Fibroblast of the conjunctiva (primary cell): ENCODE data around the gene DCTPP1.
"Not testable (repeated sequence)": the region's sequence is repeated elsewhere in the genome, so short reads cannot be mapped to it uniquely, and the experiment has no call there.

Source experiments
- DNase-seq: peaks from one replicate; pipeline ENCODE4 v3.0.0-alpha.2; 2010; ENCODE audit warnings: low read depth

Gene DCTPP1

GRCh38 chr16:30413112-30413806, 16.6 kb downstream of the DCTPP1 start:
- DNase-seq, result no peak

DNA sequence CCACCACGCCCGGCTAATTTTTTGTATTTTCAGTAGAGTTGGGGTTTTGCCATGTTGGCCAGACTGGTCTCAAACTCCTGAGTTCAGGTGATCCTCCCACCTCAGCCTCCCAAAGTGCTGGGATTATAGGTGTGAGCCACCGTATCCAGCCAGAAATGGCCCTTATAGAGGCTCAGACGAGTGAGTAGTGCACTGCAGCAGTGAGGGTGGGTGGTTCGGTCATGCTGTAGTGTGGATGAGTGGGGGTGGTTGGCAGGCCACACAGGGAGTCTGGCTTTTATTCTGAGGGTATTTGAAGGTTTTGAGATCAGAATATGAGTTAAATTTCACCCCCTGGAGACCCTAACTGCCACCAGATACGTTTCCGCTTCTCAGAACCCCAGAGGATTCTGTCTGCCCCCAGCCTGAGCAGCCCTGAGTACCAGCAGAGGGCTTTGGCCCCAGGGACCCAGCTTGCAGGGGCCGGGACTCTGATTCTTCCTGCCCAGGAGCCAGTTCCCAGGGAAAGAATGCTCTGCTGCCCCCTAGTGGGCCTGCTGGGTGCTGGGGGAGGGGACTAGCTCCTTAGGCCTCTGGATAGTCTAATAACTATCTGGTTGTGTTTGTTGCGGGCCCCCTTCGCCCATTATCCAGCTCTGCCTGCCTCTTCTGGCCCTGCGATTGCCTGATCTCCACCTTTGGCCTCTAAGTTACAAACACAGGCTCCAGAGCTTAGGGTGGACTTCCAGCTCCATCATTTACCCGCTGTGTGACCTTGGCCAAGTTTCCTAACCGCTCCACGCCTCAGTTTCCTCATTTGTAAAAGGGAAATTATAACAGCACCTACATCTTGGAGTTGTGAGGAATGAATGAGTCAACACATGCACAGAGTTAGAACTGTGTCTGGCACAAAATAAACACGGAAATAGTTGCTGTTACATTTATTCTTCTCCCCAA, 20.4 kb downstream of the DCTPP1 start:
- peak; percentile 66 for DNase-seq

DNA sequence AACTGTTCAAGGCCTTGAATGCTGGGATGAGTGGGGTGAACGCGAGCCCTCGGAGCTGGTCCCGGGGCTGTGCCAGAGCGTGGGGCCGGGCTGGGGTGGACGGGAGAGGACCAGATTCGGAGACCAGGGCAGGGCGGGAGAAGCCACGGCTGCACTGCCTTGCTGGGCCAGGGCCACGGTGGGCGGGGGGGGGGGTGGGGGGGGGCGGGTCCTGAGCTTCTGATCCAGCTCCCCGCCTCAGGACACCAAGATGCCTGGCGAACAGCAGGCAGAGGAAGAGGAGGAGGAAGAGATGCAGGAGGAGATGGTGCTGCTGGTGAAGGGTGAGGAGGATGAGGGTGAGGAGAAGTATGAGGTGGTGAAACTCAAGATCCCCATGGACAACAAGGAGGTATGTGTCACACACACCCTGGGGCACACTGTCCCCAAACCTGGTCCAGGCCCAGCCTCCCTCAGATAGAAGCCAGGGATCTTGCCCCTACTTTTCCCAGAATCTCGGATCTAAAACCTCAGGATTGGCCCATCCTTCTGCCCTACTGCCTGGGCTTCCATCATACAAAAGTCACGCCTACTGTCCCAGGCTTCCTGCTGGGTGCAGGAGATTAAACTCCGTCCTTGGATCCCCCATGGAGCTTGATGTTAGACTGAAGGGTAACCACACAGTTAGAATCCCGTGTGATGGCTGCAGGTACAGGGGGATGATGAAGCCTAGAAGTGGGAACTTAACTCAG, 21.9 kb downstream of the DCTPP1 start:
- DNase-seq, result peak; percentile 12

- DNase-seq, result peak; percentile 72
Measured at GRCh38 chr16:30407102-30407803, 22.6 kb downstream of the DCTPP1 start, which contains the start of gene ZNF771. TSS of gene ZNF771 (plus strand) at chr16:30407606. CDS start at chr16:30408054, 448 bp downstream.

- no peak for DNase-seq
Measured at GRCh38 chr16:30406795-30407101, 23.1 kb downstream of the DCTPP1 start.

DNA sequence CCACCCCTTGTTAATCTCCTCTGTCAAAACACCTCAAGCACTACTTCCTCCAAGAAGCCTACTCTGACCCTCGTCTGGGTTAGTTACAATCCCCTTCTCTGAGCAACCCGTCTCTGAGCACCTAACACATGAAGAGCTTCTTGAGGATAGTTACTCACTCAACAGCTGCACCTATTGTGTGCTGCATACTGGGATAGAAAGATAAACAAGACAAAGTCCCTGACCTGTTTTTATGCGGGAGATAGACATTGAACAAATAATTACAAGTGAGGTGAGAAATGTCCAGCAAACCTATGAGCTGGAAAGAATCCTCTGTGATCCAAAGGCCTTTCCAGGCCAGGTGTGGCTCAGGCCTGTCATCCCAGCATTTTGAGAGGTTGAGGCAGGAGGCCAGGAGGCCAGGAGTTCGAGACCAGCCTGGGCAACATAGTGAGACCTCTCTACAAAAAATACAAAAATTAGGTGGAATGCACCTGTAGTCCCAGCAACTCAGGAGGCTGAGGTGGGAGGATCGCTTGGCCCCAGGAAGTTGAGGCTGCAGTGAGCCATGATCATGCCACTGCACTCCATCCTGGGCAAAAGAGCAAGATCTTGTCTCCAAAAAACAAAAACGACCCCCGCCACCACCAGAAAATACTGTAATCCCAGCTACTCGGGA, 27.9 kb downstream of the DCTPP1 start:
- DNase-seq, result no peak

DNA sequence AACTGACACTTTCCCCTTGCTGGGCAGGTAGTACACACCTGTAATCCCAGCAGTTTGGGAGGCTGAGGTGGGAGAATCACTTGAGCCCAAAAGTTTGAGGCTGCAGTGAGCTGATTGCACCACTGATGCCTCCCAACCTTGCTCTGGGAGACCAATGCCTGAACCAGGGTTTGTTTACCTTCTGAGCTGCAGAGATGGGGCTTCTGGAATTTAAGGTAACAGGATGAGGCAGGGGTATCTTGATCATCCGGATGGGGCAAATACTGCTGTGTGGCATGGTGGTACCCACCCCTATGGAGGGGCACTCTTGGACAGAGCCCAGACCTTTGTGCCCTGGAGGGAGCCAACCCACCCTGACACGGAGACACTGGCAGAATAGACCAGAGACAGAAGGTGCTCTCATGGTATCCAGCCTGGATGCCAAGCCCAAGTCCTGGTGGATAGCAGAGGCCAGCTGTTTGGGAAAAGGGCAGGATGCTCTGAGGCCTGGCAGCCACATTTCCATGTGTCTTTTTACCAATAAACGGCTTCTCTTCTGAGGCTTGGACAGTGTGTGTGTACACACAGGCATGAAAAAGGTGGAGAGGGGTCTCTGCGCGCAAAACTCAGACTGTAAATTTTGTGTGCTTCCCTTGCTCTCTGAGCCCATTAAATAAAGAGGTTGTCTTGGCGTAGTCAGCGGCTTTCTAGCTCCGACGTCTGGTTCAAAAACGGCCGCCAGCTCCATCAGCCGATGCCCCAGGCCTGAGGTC, 30.2 kb downstream of the DCTPP1 start:
- DNase-seq, result no peak

DNA sequence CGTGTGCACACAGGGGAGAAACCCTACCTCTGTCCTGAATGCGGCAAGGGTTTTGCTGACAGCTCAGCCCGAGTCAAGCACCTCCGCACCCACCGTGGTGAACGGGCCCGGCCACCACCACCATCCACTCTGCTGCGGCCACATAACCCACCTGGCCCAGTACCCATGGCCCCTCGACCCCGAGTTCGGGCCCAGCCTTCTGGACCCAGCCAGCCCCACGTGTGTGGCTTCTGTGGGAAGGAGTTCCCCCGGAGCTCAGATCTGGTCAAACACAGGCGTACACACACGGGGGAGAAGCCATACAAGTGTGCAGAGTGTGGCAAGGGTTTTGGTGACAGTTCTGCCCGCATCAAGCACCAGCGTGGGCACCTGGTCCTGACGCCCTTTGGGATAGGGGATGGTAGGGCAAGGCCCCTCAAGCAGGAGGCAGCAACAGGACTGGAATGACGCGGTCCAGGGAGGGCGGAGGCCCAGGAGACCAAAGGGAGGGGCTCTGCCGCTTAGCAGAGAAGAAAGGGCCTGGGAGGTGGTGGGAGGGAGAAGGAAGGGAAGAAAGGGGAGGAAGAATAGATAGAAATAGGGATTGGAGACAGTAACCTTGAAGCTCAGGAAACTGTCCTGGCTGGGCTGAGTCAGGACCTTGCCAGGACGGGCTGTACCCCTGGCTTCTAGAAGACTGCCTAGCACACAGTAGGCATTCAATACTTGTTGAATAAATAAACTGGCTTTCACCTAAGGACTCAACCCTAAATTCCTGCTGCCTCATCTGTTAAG, 31.0 kb downstream of the DCTPP1 start:
- no peak for DNase-seq

DNA sequence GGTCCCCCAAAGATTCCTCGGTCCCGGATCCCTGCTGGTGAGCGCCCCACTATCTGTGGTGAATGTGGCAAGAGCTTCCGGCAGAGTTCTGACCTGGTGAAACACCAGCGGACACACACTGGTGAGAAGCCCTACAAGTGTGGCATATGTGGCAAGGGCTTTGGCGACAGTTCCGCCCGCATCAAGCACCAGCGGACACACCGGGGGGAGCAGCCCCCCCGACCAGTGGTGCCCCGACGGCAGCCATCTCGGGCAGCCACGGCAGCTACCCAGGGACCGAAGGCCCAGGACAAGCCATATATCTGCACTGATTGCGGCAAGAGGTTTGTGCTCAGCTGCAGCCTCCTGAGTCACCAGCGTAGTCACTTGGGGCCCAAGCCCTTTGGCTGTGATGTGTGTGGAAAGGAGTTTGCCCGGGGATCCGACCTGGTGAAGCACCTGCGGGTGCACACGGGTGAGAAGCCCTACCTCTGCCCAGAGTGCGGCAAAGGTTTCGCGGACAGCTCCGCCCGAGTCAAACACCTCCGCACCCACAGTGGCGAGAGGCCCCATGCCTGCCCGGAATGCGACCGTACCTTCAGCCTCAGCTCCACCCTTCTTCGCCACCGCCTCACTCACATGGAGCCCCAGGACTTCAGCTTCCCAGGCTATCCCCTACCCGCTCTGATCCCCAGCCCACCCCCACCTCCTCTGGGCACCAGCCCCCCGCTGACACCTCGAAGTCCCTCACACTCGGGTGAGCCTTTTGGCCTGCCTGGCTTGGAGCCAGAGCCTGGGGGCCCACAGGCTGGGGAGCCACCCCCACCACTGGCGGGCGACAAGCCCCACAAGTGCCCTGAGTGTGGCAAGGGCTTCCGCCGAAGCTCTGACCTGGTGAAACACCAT, 31.8 kb downstream of the DCTPP1 start:
- DNase-seq, result no peak

- no peak for DNase-seq
Measured at GRCh38 chr16:30397056-30397455, 32.8 kb downstream of the DCTPP1 start.

GRCh38 chr16:30396627-30397026, 33.2 kb downstream of the DCTPP1 start:
- DNase-seq, result not testable (repeated sequence)

- DNase-seq, result no peak
Measured at GRCh38 chr16:30395992-30396585, 33.7 kb downstream of the DCTPP1 start.

GRCh38 chr16:30395155-30395991, 34.5 kb downstream of the DCTPP1 start, which contains the start of gene ZNF48:
TSS of gene ZNF48 (plus strand) at chr16:30395420. CDS start at chr16:30395795, 375 bp downstream.
- DNase-seq, result peak; percentile 75

DNA sequence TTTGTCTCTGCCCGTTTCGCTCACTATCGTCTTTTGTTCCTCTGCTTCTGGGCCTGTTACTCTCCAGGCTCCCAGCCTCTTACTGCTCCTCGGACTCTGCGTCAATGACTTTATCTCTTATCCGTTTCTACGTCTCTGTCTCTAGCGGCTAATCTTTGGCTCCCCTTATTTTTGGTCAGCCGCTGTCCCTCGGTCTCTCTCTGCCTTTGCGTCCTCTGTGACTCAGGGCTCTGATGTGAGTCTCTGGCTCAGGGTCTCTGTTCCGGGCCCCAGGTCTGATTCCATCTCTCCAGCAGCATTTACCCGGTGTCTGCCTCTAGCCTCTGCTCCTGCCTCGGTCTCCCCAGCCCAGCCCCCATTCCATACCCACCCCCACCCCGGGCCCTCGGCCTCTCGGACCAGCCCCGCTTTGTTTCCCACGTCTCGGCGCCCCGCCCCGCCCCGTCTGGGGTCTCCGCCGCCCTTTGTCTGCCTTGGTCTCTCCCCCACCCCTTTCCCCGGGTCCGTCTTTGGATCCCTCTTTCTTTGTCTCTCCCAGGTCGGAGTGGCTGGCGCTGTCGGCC, 35.2 kb downstream of the DCTPP1 start:
- no peak for DNase-seq

DNA sequence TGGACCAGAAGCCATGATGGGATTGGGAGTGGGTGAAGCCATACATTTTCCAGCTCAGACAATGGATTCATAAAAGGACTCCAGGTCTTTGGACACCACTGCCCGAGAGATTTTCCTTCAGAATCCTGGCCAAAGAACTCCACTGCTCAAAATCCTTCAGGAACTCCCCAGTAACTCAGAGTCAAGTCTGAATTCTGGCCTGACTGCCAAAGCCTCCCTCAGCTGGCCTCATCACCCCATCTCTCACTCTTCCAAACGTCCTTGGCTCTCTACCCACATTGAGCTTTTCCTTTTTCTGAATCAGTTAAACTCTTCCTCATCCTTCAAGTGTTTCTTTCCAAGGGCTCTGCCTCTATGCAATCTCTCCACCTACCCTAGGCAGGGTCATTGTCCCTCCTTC, 46.3 kb downstream of the DCTPP1 start:
- no peak for DNase-seq

DNA sequence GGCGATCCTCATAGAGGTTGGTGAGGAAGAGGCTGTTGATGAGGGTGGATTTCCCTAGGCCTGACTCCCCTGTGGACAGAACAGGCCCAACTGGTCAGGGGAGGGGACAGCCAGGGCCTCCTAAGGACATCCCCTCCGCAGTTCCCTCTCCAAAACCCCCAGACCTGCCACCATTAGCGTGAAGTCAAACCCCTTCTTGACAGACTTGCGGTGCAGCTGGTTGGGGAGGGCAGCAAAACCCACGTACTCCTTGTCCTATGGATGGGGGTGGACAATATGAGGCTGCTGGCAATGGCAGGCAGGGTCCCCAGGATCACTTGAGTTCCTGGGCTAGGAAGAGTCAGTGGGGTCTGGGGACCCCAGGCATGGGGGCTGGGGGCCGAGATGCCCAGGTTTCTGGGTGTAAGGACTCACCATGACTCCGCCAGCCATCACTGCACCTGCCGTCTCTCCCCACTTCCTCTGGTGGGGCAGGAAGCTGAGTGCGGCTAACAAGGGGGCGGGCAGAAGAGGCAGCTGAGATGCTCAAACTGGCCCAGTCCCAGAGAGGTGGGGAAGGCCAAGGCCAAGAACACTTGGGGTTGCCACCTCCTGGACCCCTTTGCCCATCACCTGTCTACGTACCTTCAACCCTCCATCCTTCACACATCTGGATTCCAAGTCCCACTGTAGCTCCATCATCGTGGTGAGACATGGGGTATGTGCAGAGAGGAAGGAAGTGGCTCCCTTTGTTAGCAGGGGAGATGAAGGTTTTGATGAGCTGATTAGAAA, 47.5 kb downstream of the DCTPP1 start, which contains the start of gene SEPTIN1:
Gene SEPTIN1, minus strand, starts transcription at position 451 of the 771 bp plus-strand sequence. Its CDS starts 19 bp downstream, at position 432.
- DNase-seq, result no peak
